ENCODE results near the gene TCEAL2. TPM values are rescaled to one million over a fixed set of nuclear protein-coding genes. Genes with fewer than 3 reads are reported as not detected.

The TCEAL2 gene
- polyA plus RNA-seq, 3 donors: 1.6 to 1.7 (median 1.7) TPM

Other genes with a start within 250 kb of the TCEAL2 start
- 1 to 10 TPM; 3.7 to 6.3 (median 3.8) TPM for gene ZMAT1, start 193.7 kb upstream of the TCEAL2 start, polyA plus RNA-seq
- gene TCEAL6, start 16.8 kb downstream of the TCEAL2 start, polyA plus RNA-seq: under 1 TPM in 2 of 3 donors, not detected in 1; 0.10 to 0.16 TPM
- gene BEX5, start 30.3 kb downstream of the TCEAL2 start, polyA plus RNA-seq: 10 to 100 TPM in 1 of 3 donors, 1 to 10 TPM in 1, under 1 TPM in 1; 0.90 to 17.1 (median 2.3) TPM
- not detected for gene TCP11X1, start 89.6 kb downstream of the TCEAL2 start, polyA plus RNA-seq
- gene NXF2, start 121.5 kb downstream of the TCEAL2 start, polyA plus RNA-seq: not detected

All from adipose tissue (tissue), 3 donors.